Suppressor macrophage (primary cell): Measurements from ENCODE around the gene L3HYPDH.
A peak's percentile ranks its signal among the peaks of the same experiment; 100 is the strongest.

Experiments used
- DNase-seq, 4 experiments: peaks; one replicate each; pipeline ENCODE4 v3.0.0-alpha.2; 2020 to 2022

Gene L3HYPDH

GRCh38 chr14:59425322-59425935, 58.8 kb downstream of the L3HYPDH start:
- DNase-seq = peak; percentile 38 to 68 (median 63)

GRCh38 chr14:59424341-59425071, 59.7 kb downstream of the L3HYPDH start:
- DNase-seq = no peak
